ENCODE measurements around the gene DCHS1.

DNA sequence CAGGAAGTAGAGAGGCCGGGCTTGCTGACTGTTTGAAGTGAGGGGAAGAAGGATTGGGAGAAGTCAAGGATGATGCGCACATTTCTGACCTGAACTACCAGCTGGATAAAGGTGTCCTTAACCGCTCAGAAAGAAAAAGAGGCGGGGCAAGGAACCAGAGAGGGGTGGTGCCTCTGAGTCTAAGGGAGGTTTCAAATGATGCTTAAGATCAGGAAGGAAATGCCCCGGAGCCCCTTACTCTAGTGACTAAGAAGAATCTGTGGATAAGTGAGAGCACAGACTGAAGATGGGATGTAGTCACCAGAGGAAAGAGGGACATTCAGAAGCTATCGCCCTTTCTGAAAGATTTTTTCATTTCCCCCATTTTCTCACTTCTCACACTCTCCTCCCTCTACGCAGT lies 12.7 kb downstream of the DCHS1 start:
- TF ChIP-seq POLR2AphosphoS5 (IDR thresholded peaks at IDR 0.05; ENCODE audit: low read depth, low read length): no peak
- TF ChIP-seq SPI1 (IDR thresholded peaks at IDR 0.05; ENCODE audit: low read depth, low read length): no peak
- no peak for TF ChIP-seq POLR2A (IDR thresholded peaks at IDR 0.05; ENCODE audit: low read depth, low read length)
- TF ChIP-seq TAF1 (IDR thresholded peaks at IDR 0.05; ENCODE audit: low read depth, low read length): no peak

Data from GM12891 (cell line).